Mucosa of rectum (tissue), 2 donors: ENCODE measurements around the gene TMEM150C.
"Not testable (repeated sequence)": the region's sequence is repeated elsewhere in the genome, so short reads cannot be mapped to it uniquely, and the experiment has no call there.

Experiments used
- H3K27ac ChIP-seq, 2 donors: one replicate each; pipeline ENCODE4 v1.7.0; 2013; ENCODE audit warnings: inconsistent platforms in 2 of 2, low read depth in 2 of 2, low read length in 2 of 2
- H3K27me3 ChIP-seq, 2 donors: one replicate each; pipeline ENCODE4 v1.7.0; 2013; ENCODE audit warnings: low read length in 2 of 2; ENCODE audit not compliant: control insufficient read depth in 2 of 2, insufficient read depth in 2 of 2
- H3K36me3 ChIP-seq, 2 donors: one replicate each; pipeline ENCODE4 v1.7.0; 2013; ENCODE audit warnings: low read length in 2 of 2; ENCODE audit not compliant: control insufficient read depth in 2 of 2, insufficient read depth in 2 of 2
- H3K4me1 ChIP-seq, 2 donors: one replicate each; pipeline ENCODE4 v1.7.0; 2013; ENCODE audit warnings: low read length in 2 of 2, mild to moderate bottlenecking in 1 of 2; ENCODE audit not compliant: control insufficient read depth in 2 of 2, insufficient read depth in 2 of 2
- H3K4me3 ChIP-seq, 2 donors: one replicate each; pipeline ENCODE4 v1.7.0; 2013; ENCODE audit warnings: low read length in 2 of 2
- H3K9ac ChIP-seq, 2 donors: one replicate each; pipeline ENCODE4 v1.7.0; 2013; ENCODE audit warnings: low read length in 2 of 2, low read depth in 1 of 2, mild to moderate bottlenecking in 1 of 2
- H3K9me3 ChIP-seq, 2 donors: one replicate each; pipeline ENCODE4 v1.7.0; 2013; ENCODE audit warnings: low read length in 2 of 2; ENCODE audit not compliant: control insufficient read depth in 2 of 2
- donor health status: healthy.
- donor health status: Normal muscosa, but diverticular disease.

The TMEM150C gene

GRCh38 chr4:82547850-82548249 is 13.9 kb downstream of the TMEM150C start:
- H3K4me1 ChIP-seq, H3K27me3 ChIP-seq, H3K9me3 ChIP-seq, H3K27ac ChIP-seq, H3K36me3 ChIP-seq, H3K9ac ChIP-seq, H3K4me3 ChIP-seq: not testable (repeated sequence)

GRCh38 chr4:82543131-82543530 is 18.7 kb downstream of the TMEM150C start:
- Histone ChIP-seq H3K4me1 (no peaks in the 10 kb centered on the region), H3K36me3 (no peaks in the 10 kb centered on the region), H3K9me3 (no peaks in the 10 kb centered on the region), H3K4me3 (no peak overlapping the region), H3K9ac (no peak overlapping the region), H3K27ac (no peak overlapping the region), H3K27me3 (no peaks in the 10 kb centered on the region)

- Histone ChIP-seq H3K27me3 (no peaks in the 10 kb centered on the region), H3K4me1 (no peaks in the 10 kb centered on the region), H3K4me3 (no peak overlapping the region), H3K36me3 (no peaks in the 10 kb centered on the region), H3K9ac (no peak overlapping the region), H3K9me3 (no peaks in the 10 kb centered on the region), H3K27ac (no peak overlapping the region)
Observed at GRCh38 chr4:82542642-82543041, 19.1 kb downstream of the TMEM150C start.

GRCh38 chr4:82529322-82529721 is 32.5 kb downstream of the TMEM150C start:
- no peak overlapping the region for H3K27ac ChIP-seq
- no peaks in the 10 kb centered on the region for H3K36me3 ChIP-seq
- H3K4me3 ChIP-seq = no peak overlapping the region
- H3K9me3 ChIP-seq = no peaks in the 10 kb centered on the region
- H3K4me1 ChIP-seq = no peaks in the 10 kb centered on the region
- H3K9ac ChIP-seq = no peak overlapping the region
- H3K27me3 ChIP-seq = no peaks in the 10 kb centered on the region

- H3K9me3 ChIP-seq = no peaks in the 10 kb centered on the region
- no peak overlapping the region for H3K4me3 ChIP-seq
- no peaks in the 10 kb centered on the region for H3K4me1 ChIP-seq
- H3K9ac ChIP-seq = no peak overlapping the region
- H3K36me3 ChIP-seq = no peaks in the 10 kb centered on the region
- H3K27me3 ChIP-seq = no peaks in the 10 kb centered on the region
- no peak overlapping the region for H3K27ac ChIP-seq
Observed at GRCh38 chr4:82528868-82529267, 32.9 kb downstream of the TMEM150C start.

- Histone ChIP-seq H3K27ac (no peak overlapping the region), H3K9me3 (no peaks in the 10 kb centered on the region), H3K27me3 (no peaks in the 10 kb centered on the region), H3K9ac (no peak overlapping the region), H3K36me3 (no peaks in the 10 kb centered on the region), H3K4me3 (no peak overlapping the region), H3K4me1 (no peaks in the 10 kb centered on the region)
Observed at GRCh38 chr4:82528074-82528473, 33.7 kb downstream of the TMEM150C start.

- Histone ChIP-seq H3K4me3 (no peak overlapping the region), H3K9me3 (no peaks in the 10 kb centered on the region), H3K27me3 (no peaks in the 10 kb centered on the region), H3K36me3 (no peaks in the 10 kb centered on the region), H3K9ac (no peak overlapping the region), H3K4me1 (no peaks in the 10 kb centered on the region), H3K27ac (no peak overlapping the region)
Observed at GRCh38 chr4:82525307-82525911, 36.4 kb downstream of the TMEM150C start.

GRCh38 chr4:82524570-82525152 is 37.1 kb downstream of the TMEM150C start:
- Histone ChIP-seq H3K4me1 (no peaks in the 10 kb centered on the region), H3K9ac (no peak overlapping the region), H3K9me3 (no peaks in the 10 kb centered on the region), H3K27me3 (no peaks in the 10 kb centered on the region), H3K36me3 (no peaks in the 10 kb centered on the region), H3K4me3 (no peak overlapping the region), H3K27ac (no peak overlapping the region)

- Histone ChIP-seq H3K36me3 (no peaks in the 10 kb centered on the region), H3K4me3 (no peak overlapping the region), H3K4me1 (no peaks in the 10 kb centered on the region), H3K27ac (no peak overlapping the region), H3K9me3 (no peaks in the 10 kb centered on the region), H3K9ac (no peak overlapping the region), H3K27me3 (no peaks in the 10 kb centered on the region)
Observed at GRCh38 chr4:82523179-82523578, 38.6 kb downstream of the TMEM150C start.

- no peaks in the 10 kb centered on the region for H3K4me1 ChIP-seq
- H3K9ac ChIP-seq = no peak overlapping the region
- no peak overlapping the region for H3K4me3 ChIP-seq
- H3K36me3 ChIP-seq = no peaks in the 10 kb centered on the region
- no peak overlapping the region for H3K27ac ChIP-seq
- no peaks in the 10 kb centered on the region for H3K27me3 ChIP-seq
- H3K9me3 ChIP-seq = no peaks in the 10 kb centered on the region
Observed at GRCh38 chr4:82522472-82522871, 39.3 kb downstream of the TMEM150C start.
